GM12874 (cell line): Measurements from ENCODE around the gene RNF152.

Source experiments
- TF ChIP-seq, protein P1 (sequence below): IDR thresholded peaks from 2 replicates; pipeline ENCODE4 v1.5.1; 2011; ENCODE audit warnings: low read depth, mild to moderate bottlenecking, control low read depth, low read length, moderate library complexity; ENCODE audit not compliant: insufficient read depth

Gene RNF152

DNA sequence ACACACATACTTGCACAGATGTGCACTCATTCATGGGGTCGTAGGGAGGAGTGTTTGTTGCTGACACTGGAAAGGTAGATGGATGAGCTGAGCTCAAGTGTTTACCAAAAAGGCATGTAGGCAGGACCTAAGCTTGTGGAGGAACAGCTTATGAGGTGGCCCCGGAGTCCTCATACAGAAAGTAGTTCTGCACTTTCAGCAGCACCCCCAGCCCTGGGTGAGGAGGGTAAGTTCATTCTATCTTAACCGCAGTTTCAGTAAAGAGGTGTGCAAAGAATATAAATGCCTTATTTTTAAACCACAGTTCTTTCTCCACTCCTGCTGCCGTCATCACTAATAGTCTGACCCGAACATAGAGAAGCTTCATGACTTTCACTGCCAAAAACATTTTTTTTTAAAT lies 31.7 kb upstream of the RNF152 start:
- TF ChIP-seq, protein P1, sequence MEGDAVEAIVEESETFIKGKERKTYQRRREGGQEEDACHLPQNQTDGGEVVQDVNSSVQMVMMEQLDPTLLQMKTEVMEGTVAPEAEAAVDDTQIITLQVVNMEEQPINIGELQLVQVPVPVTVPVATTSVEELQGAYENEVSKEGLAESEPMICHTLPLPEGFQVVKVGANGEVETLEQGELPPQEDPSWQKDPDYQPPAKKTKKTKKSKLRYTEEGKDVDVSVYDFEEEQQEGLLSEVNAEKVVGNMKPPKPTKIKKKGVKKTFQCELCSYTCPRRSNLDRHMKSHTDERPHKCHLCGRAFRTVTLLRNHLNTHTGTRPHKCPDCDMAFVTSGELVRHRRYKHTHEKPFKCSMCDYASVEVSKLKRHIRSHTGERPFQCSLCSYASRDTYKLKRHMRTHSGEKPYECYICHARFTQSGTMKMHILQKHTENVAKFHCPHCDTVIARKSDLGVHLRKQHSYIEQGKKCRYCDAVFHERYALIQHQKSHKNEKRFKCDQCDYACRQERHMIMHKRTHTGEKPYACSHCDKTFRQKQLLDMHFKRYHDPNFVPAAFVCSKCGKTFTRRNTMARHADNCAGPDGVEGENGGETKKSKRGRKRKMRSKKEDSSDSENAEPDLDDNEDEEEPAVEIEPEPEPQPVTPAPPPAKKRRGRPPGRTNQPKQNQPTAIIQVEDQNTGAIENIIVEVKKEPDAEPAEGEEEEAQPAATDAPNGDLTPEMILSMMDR, result no peak

DNA sequence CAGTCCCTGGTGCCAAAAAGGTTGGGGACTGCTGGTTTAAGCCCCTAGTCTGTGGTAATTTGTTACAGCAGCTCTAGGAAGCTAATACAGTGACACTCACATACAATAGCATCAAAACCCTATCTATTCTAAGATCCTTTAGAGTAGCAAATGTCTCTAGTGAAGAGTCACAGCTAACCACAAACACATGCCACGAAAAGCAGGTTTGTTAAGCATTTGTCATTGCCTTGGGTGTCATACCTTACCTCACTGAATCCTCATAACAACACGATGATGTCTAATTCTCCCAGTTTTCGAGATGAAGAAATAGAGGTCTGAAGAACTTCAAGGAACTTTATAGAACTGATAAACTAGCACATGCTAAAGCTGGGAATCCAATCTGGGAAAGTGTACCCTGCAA lies 29.6 kb upstream of the RNF152 start:
- TF ChIP-seq, protein P1, result no peak

DNA sequence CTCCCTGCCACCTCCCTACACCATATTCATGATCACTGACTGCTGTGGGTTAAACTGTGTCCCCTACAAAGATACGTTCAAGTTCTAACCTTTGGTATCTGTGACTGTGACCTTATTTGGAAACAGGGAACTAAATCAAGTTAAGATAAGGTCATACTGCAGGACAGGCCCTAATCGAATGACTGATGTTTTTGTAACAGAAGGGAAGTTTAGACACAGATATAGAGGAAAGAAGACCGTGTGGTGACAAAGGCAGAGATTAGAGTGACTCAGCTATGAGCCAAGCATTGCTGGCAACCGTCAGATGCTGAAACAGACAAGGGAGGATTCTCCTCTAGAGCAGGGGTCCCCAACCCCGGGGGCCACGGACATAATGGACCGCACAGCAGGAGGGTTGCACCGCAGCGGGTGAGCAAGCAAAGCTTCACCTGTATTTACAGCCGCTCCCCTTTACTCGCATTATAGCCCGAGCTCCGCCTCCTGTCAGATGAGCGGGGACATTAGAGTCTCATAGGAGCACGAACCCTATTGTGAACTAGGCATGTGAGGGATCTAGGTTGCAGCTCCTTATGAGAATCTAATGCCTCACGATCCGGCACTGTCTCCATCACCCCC lies 28.9 kb upstream of the RNF152 start:
- TF ChIP-seq, protein P1, result no peak

DNA sequence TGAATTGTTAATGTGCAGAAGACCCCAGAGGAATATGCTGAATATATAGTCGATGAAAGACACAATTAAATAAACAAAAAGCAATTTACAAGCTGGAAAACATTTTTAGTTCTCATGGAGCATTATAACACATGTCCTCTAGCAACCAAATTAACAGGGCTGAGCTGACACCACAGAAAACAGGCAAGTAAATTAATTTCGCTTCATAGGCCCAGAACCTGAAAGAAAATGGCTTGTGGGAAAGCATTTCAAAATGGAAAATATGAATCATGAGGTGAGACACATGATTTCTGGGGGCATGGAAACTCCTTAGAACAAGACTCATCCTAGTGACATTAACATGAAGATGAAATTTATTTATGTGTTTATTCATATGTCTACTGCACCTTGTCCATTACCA lies 25.0 kb upstream of the RNF152 start:
- TF ChIP-seq, protein P1, result no peak

- TF ChIP-seq, protein P1, result no peak
These were observed 19.7 kb upstream of the RNF152 start for GRCh38 chr18:61912476-61912875.

- TF ChIP-seq, protein P1, result no peak
These were observed 17.3 kb upstream of the RNF152 start for GRCh38 chr18:61910101-61910500.

DNA sequence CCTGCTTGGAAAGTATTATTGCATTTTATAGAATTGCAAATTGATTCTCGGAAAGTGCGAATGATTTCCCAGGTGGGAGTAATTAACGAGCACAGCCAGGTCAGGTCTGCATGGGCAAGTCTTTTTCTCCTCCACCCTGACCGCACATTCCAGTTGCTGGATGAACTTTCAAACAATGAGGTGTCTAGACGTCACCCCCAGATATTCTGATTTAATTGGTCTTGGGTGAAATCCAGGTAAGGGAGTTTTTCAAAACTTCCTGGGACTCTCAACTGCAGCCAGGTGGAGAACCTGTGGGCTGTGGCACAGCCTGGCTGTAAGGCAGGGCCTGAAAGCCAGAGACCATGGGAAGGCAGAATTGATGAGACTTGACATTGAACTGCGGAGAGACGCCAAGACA lies 15.9 kb upstream of the RNF152 start:
- TF ChIP-seq, protein P1, result no peak
